Keratinocyte (primary cell): ENCODE data around the gene BBLN. TPM values are rescaled to one million over a fixed set of nuclear protein-coding genes. Genes with fewer than 3 reads are reported as not detected.
A peak's percentile ranks its signal among the peaks of the same experiment; 100 is the strongest.

ENCODE experiments used
- DNase-seq: peaks from one replicate; pipeline ENCODE4 v3.0.0-alpha.2; 2011; ENCODE audit warnings: low read depth, missing footprints, low spot score
- FAIRE-seq: peaks from 2 replicates; lab custom pipeline; 2011; peaks lifted over from hg19 to GRCh38; lab: Jason Lieb, UNC
- H2AFZ ChIP-seq: 2 replicates; pipeline ENCODE4 v1.6.0; 2012; ENCODE audit warnings: low read length, control low read depth, inconsistent platforms; ENCODE audit not compliant: control insufficient read depth
- H3K27ac ChIP-seq: 2 replicates; pipeline ENCODE4 v1.5.1; 2011; ENCODE audit warnings: low read length; ENCODE audit not compliant: control insufficient read depth, insufficient read depth
- H3K27me3 ChIP-seq: 3 replicates; pipeline ENCODE4 v1.6.0; 2011; ENCODE audit warnings: low read length; ENCODE audit not compliant: control insufficient read depth, insufficient read depth; ENCODE audit errors: extremely low read depth
- H3K36me3 ChIP-seq, 2 experiments: 2 replicates in 1 of 2; 3 replicates in 1 of 2; pipeline ENCODE4 v1.5.1; 2011; ENCODE audit warnings: low read length in 2 of 2, mild to moderate bottlenecking in 1 of 2; ENCODE audit not compliant: control insufficient read depth in 2 of 2, insufficient read depth in 2 of 2; ENCODE audit errors: extremely low read depth in 1 of 2
- H3K4me1 ChIP-seq: 3 replicates; pipeline ENCODE4 v1.5.1; 2011; ENCODE audit warnings: low read length; ENCODE audit not compliant: control insufficient read depth, insufficient read depth; ENCODE audit errors: extremely low read depth
- H3K4me2 ChIP-seq: 3 replicates; pipeline ENCODE4 v1.6.0; 2011; ENCODE audit warnings: low read depth, low read length; ENCODE audit not compliant: control insufficient read depth, insufficient read depth; ENCODE audit errors: extremely low read depth
- H3K4me3 ChIP-seq, 3 experiments: fragments of 200-600 bp in 1 of 3; sonication (generic) in 1 of 3; 2 replicates in 2 of 3; 3 replicates in 1 of 3; pipeline ENCODE4 v1.5.1; 2011 to 2016; ENCODE audit warnings: low read length in 3 of 3, mild to moderate bottlenecking in 3 of 3, control low read depth in 2 of 3, inconsistent platforms in 1 of 3, low read depth in 1 of 3, mixed read lengths in 1 of 3, mixed run types in 1 of 3, moderate library complexity in 1 of 3; ENCODE audit not compliant: control insufficient read depth in 2 of 3, insufficient read depth in 2 of 3; ENCODE audit errors: extremely low read depth in 1 of 3
- H3K79me2 ChIP-seq: 2 replicates; pipeline ENCODE4 v1.6.0; 2012; ENCODE audit warnings: low read length; ENCODE audit not compliant: control insufficient read depth, insufficient read depth
- H3K9ac ChIP-seq: 3 replicates; pipeline ENCODE4 v1.6.0; 2011; ENCODE audit warnings: low read length; ENCODE audit not compliant: control insufficient read depth, insufficient read depth; ENCODE audit errors: extremely low read depth
- H3K9me1 ChIP-seq: 3 replicates; pipeline ENCODE4 v1.6.0; 2011; ENCODE audit warnings: low read length; ENCODE audit not compliant: control insufficient read depth, insufficient read depth; ENCODE audit errors: extremely low read depth
- H3K9me3 ChIP-seq: 2 replicates; pipeline ENCODE4 v1.5.1; 2012; ENCODE audit warnings: low read depth, low read length; ENCODE audit not compliant: control insufficient read depth
- H4K20me1 ChIP-seq: 3 replicates; pipeline ENCODE4 v1.6.0; 2011; ENCODE audit warnings: low read length; ENCODE audit not compliant: control insufficient read depth, insufficient read depth; ENCODE audit errors: extremely low read depth
- CTCF ChIP-seq, 3 experiments: IDR thresholded peaks in 1 of 3; conservative IDR thresholded peaks in 1 of 3; optimal IDR thresholded peaks in 1 of 3; 2 replicates in 2 of 3; 3 replicates in 1 of 3; pipeline versions ENCODE3 to v1.5.1; 2011; ENCODE audit warnings: low read length in 3 of 3, mild to moderate bottlenecking in 3 of 3, moderate library complexity in 2 of 3, control low read depth in 1 of 3, inconsistent platforms in 1 of 3; ENCODE audit not compliant: insufficient read depth in 2 of 3; ENCODE audit errors: extremely low read depth in 1 of 3
- EZH2 ChIP-seq: IDR thresholded peaks from one replicate; pipeline ENCODE4 v1.6.1; 2012; ENCODE audit warnings: inconsistent platforms, mild to moderate bottlenecking, low read length, moderate library complexity
- dilution Hi-C: fragments of 300-500 bp; cut with MboI; formaldehyde crosslinking; loops from one replicate; pipeline ENCODE4 v1.7.0; 2020; ENCODE audit warnings: low sequenced_read_pairs; ENCODE audit not compliant: extremely low pct_ligation_motif_present
- polyA plus RNA-seq, 5 experiments: library from polyadenylated mRNA; depleted of rRNA in 3 of 5; stranded (reverse) in 3 of 5; stranded (forward) in 1 of 5; unstranded in 1 of 5; fragments of >200 nt; gene quantifications; 1 replicate in 1 of 5; 2 replicates in 3 of 5; 3 replicates in 1 of 5; pipeline versions ENCODE4 v1.2.1 to v1.2.3, GENCODE V29; 2011 to 2012; ENCODE audit warnings: missing spikeins in 2 of 5, low read depth in 1 of 5, low replicate concordance in 1 of 5

BBLN gene
- polyA plus RNA-seq, 1 donor (not counting 4 experiments of a cell fraction or from before 2014, with no cell fraction given) = 35.9 TPM

- no peak overlapping the region for H3K4me3 ChIP-seq
- DNase-seq (no peak), FAIRE-seq (no peak)
- no peaks in the 10 kb centered on the region for H3K9me3 ChIP-seq
- H3K27me3 ChIP-seq = no peaks in the 10 kb centered on the region
- H3K9ac ChIP-seq = peak overlapping the region; percentile 8
- no peak overlapping the region for H3K27ac ChIP-seq
- H3K9me1 ChIP-seq = no peaks in the 10 kb centered on the region
- TF ChIP-seq CTCF (optimal IDR thresholded peaks at IDR 0.05 in 1 of 3, IDR thresholded peaks at IDR 0.05 in 1 of 3, conservative IDR thresholded peaks at IDR 0.05 in 1 of 3; ENCODE audit: extremely low read depth in 1 of 3, insufficient read depth in 2 of 3, low read length in 3 of 3) = no peak
- TF ChIP-seq EZH2 = no peak
- no peak overlapping the region for H2AFZ ChIP-seq
- H3K79me2 ChIP-seq = no peaks in the 10 kb centered on the region
- dilution Hi-C loops = no loop called here
- H3K36me3 ChIP-seq = no peaks in the 10 kb centered on the region
- peak overlapping the region; percentile 47 for H3K4me2 ChIP-seq
- peaks cover 38% of the 10 kb centered on the region for H3K4me1 ChIP-seq
- H4K20me1 ChIP-seq = no peaks in the 10 kb centered on the region
Observed at GRCh38 chr9:128149951-128150593, 10.0 kb upstream of the BBLN start.

- Histone ChIP-seq H2AFZ (no peak overlapping the region), H3K4me1 (peaks cover 31% of the 10 kb centered on the region), H3K9ac (no peak overlapping the region), H4K20me1 (no peaks in the 10 kb centered on the region), H3K4me2 (no peak overlapping the region), H3K27ac (no peak overlapping the region), H3K9me3 (no peaks in the 10 kb centered on the region), H3K36me3 (no peaks in the 10 kb centered on the region), H3K27me3 (no peaks in the 10 kb centered on the region), H3K9me1 (no peaks in the 10 kb centered on the region), H3K79me2 (no peaks in the 10 kb centered on the region), H3K4me3 (no peak overlapping the region)
- DNase-seq = no peak
- dilution Hi-C loops = no loop called here
- FAIRE-seq = no peak
- TF ChIP-seq CTCF (optimal IDR thresholded peaks at IDR 0.05 in 1 of 3, IDR thresholded peaks at IDR 0.05 in 1 of 3, conservative IDR thresholded peaks at IDR 0.05 in 1 of 3; ENCODE audit: extremely low read depth in 1 of 3, insufficient read depth in 2 of 3, low read length in 3 of 3) (peak in 2 of 3 experiments; percentile 34 to 38), EZH2 (no peak)
Observed at GRCh38 chr9:128150594-128151308, 9.3 kb upstream of the BBLN start.
